Suppressor macrophage treated with lipopolysaccharide for 1 hour (primary cell): ENCODE measurements around the gene TMEM164.

Experiments
- DNase-seq, 3 donors: peaks; one replicate each; pipeline ENCODE4 v3.0.0-alpha.2; 2020 to 2022

Gene TMEM164

DNA sequence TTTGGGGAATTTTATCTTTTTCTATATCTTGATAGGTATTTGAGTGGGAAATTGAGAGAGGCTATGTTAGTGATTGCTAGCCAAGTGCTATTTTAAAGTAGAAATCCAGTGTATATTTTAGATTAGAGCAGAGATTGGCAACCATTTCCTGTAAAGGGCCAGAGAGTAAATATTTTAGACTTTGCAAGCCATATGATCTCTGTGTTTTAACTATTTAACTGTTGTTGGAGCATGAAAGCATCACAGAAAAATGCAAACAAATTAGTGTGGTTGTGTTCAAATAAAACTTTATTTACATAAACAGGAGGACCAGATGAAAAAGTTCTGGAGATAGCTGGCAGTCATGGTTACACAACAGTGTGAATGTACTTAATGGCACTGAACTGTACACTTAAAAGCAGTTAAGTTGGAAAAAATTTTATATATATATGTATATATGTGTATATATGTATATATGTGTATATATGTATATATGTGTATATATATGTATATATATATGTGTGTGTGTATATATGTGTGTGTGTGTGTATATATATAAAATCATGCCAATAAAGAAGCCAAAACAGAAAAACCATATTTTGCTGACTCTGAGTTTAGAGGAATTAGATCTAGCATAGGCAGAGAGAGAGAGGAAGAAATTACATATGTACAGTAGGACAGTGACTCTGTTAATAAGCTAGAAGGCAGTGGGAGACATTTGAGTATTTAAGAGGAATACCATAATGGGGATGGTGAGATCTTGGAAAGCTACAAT is 83.4 kb downstream of the TMEM164 start:
- no peak for DNase-seq

DNA sequence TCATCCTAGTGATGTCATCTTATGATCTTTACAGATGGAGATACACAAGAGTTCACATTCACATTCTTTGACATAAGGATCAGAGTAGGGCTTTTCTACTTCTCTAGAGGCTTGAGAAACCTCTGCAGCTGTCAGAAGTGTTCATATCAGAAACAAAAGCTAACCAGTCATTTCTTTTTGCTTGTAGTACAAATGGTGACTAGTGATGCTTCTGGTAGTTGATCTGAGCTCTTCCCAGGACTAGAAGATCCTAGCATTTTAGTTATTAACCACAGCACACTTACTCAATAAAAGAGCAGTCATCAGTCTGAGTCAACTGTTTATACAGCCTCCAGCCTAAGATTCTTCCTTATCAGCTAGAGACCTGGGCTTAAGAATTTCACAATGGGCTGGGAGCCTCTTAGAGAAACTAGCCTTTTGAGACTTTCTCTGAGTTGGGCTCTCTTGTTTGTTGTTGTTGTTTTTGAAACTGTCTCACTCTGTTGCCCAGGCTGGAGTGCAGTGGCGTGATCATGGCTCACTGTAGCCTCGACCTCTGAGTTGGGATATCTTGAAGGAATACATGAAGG is 84.1 kb downstream of the TMEM164 start:
- DNase-seq: peak; percentile 50 to 80 (median 74)

DNA sequence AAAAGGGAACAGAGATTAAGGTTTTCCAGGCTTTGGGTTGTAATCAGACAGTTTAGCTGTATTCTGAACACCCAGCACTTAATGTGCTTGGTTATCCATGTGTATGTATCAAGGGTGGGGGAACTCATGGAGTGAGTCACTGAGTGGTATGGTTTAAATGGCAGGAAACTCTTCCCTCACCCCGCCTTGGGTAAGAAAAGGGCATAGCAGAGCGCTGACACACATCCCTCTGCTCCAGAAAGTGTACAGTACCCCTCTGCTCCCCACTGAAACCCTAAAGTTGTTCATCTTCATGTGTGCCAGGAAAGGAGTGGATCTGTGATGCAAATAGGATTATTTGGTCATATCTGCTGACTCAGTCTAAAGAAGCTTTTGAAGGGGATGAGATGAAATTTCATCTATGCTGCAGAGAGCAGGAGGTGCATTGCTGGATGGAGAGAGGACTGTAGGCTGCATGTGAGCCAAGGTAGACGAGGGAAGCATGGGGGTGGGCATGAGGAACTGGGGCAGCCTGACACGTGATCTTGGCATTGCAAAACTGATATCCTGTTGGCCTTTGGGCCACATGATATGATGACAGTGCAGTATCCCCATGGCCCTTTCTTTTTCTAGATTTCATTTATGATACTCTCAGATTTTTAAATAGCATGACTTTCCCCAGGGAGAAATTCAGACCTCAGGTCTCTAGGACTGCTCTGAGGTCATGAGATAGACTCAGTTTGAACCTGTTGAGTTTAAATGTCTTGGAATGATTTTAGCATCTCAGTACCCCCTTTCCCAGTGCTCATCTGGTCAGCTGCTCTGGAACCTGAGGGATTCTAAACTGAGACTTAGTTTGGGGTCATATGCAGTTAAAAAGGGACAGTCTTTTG is 84.8 kb downstream of the TMEM164 start:
- peak; percentile 71 to 86 (median 75) for DNase-seq

DNA sequence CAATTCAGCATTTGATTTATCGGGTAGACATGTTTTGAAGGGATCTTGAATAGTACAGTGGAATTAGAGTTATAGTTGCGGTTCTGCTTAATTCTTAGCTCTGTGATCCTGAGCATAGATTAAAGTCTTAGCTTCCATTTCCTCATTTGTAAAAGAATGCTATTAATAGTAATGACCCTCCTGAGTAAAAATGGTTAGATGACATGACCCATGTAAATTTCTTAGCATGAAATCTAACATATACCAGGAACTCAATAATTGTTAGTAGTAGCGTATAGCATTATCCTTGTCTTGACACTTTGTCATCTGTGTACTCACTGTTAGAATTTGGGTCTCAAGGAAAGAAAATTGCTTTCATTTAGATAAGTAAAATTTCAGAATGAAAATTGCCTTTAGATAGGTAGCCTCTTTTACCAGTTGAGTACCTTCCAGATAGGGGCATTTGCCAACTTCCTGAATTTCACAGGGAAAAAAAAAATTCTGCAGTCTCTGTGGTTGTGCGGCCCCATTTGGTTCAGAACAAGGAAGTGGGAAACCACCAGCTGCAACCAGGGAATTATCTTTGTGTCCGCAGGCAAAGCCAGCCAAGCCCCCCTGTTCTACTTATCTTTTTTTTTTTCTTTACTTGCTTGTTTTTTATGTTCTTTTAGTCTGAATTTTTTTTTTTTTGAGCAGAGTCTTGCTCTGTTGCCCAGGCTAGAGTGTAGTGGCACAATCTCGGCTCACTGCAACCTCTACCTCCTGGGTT is 86.9 kb downstream of the TMEM164 start:
- DNase-seq: peak; percentile 73 to 81 (median 77)

DNA sequence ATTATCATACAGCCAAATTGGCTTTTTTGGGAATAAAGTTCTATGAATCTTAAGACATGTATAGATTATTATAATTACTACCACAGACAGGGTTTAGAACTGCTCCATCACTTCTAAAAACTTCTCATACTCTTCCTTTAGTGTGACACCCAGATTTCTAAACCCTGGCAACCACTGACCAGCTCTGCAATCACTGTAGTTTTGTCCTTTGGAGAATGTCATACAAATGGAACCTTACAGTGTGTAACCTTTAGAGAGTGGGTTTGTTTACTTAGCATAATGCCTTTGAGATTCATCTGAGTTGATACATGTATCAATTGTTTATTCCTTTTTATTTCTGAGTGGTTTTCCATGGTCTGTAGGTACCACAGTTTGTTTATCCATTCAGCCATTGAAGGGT is 95.0 kb downstream of the TMEM164 start:
- no peak for DNase-seq

DNA sequence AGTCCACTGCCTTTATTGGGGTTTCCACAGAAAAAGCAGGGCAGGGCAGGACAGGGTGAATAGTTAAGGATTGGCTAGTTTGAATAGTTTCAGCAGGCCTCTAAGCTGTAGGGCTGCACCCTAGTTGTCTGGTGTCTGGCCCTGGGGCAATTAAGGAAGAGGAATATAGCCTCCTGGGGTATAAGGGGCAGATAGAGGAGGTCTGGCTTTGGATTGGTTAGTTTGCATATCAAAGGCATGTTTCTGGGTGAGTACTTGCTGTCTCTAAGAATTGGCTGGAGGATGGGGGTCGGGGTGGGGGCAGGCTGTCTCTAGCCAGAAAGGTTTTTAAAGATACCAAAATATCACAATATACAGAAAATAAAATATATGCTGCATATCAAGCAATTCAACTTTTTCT is 100.4 kb downstream of the TMEM164 start:
- no peak for DNase-seq

DNA sequence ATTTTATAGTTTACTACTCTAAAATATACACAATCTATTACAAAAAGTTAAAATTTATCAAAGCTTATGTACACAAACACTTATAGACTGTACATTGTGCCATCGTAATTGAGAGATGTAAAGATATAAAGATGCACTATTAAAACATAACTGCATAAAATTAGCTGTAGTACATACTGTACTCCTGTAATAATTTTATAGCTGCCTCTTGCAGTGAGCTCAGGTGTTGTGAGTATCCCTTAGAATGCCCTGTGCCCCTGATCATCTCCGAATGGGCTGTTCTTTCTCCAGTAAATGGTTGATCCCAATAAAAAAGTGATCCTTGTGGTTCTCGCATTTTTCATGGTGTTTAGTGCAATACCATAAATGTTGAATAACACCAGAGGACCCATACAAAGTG is 101.2 kb downstream of the TMEM164 start:
- no peak for DNase-seq

DNA sequence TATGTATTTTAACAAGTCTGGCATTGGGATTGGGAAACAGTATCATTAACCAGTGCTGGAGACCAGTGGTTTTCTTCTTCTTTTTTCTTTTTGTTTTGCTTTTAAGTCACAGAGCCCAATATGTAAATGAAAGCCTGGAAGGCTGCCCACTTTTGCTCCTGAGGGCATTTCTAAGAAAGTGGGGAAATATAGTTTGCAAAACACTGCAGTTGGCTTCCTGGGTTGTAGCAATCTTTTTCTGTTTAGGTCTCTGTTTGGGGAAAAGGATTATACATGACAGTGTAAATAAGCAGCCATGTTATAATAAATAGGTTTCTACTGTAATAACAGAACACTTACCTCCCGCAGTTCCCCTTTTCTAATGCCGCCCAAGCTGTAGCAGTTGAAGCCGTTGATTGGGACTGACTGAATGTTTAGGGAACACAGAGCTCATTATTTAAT is 105.5 kb downstream of the TMEM164 start:
- DNase-seq: peak; percentile 45 to 71 (median 62)

DNA sequence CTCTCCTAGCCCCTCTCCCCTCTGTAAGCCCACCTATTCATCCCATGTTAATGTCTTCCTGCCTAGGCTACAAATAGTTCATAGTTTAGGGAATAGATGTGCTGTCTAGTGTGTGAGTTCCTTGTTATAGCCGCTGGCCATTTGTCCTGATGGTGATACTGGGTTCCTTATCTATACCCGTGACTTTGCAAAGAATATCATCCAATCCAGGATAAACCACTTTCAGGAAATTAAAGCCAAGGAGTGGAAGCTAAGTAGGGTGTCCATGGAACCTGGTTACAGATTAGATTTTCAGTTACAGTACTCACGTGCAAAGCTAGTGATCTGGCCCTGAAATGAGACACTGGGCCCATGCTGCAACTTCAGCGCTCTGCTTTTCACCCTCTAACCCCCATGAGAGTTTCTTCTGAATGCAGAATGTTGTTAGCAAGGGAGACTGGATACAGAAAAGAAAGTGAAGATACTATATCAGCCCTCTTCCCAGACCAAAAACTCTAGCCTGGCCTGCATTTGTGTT is 111.4 kb downstream of the TMEM164 start:
- DNase-seq: no peak

DNA sequence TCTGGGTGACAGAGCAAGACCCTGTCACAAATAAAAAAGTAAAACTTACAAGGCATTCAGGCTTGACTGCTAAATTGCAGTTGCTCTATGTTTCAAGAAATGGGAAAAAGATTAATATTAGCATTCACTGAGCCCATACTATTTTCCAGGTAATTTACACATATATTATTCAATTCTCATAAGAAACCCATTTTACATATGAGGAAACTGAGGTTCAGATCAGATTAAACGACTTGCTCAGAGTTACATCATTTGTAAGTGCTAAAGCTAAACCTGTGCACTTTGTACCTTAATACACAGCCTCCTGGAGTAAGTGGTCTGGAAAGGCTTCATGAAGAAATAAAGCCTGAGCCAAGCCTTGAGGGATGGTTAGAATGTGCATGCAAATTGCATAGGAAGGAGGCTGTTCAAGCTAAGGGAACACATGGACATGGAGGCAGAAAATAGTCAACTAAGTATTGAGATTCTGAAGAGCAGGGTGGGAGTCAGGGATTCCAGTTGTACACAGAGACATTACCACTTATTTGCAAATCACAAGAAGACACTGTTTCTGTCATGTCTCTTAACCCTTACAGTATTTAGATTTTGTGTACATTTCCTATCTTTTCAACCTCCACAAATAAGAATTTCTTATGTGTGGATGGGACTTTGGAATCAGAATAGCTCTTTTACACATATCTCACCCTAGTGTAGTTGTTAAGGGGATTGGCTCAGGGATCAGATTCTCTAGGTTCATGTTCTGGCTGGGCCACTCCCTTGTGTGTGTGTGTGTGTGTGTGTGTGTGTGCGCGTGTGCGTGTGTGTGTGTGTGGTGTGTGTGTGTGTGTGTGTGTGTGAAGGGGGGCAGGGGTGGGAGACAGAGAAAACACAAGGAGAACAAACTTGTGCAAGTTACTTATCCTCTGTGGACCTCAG is 113.4 kb downstream of the TMEM164 start:
- no peak for DNase-seq

DNA sequence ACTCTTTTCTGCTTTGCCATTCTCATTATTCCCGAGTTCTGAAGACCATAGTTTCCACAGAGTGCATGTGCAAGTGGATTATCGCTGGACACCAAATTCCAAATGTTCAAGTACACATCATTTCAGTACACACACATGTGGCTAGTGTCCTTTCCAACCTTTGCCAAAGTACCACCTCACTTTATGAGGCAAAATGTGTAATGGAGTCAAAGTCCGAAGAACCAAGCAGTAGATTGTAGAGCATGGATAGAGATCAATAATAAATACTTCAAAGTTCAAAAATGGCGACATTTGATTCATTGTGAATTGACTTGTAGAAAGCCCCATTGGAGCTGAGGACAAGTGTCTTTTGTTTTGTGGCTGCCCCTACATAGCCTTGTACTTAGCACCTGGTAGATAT is 115.6 kb downstream of the TMEM164 start:
- no peak for DNase-seq

DNA sequence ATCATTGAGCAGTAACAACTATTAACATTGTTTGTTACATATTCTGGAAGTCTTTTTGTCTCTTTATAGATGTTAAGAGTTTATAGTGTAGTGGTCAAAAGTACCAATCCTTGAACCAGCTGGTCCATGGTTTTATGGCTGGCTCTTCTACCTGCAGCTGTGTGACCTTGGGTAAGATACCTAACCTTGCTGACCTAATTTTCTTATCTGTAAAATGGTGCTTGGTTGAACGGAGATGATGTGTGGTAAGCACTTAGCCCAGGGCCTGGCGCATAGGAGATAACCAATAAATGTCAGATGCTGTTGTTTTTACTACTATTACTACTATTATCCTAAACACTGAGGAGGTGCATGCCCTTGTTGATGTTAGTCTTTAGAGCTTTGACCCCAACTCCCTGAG is 116.6 kb downstream of the TMEM164 start:
- no peak for DNase-seq

DNA sequence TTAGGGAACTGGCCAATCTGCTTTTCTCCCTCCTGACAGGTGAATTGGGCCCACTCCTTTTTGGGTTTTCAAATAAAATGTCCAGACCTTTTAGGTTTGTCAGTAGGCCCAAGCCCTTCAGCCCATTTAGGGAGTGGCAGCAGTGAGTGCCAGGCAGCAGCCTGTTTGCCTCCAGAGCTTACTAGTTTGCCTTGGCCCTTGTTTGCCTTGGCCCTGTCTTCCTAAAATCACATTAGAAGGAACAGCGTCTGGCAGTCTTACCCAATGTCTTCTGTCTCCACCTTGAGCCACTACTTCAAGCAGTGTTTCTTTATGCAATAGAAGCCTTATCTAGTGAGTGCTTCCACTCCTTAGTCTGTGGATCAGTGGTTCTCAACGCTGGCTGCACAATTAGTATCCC is 117.1 kb downstream of the TMEM164 start:
- DNase-seq: no peak

DNA sequence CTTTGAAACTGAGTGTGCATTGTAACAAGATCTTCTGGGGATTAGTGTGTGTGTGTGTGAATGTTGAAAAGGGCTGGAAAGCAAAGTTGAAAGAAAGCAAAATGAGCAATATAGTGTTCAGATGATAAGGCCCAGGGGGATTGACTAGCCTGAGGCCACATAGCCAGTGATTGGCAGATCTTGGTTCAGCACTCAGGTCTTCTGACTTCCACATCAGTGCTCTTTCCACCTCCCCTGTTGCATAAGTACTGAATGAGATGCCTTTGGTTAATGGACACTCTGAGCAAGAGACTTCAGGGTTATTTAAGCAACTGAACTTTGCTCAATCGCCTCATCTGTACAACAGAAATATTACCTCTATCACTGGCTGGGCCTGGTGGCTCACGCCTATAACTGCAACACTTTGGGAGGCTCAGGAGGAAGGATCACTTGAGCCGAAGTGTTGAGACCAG is 120.4 kb downstream of the TMEM164 start:
- no peak for DNase-seq

DNA sequence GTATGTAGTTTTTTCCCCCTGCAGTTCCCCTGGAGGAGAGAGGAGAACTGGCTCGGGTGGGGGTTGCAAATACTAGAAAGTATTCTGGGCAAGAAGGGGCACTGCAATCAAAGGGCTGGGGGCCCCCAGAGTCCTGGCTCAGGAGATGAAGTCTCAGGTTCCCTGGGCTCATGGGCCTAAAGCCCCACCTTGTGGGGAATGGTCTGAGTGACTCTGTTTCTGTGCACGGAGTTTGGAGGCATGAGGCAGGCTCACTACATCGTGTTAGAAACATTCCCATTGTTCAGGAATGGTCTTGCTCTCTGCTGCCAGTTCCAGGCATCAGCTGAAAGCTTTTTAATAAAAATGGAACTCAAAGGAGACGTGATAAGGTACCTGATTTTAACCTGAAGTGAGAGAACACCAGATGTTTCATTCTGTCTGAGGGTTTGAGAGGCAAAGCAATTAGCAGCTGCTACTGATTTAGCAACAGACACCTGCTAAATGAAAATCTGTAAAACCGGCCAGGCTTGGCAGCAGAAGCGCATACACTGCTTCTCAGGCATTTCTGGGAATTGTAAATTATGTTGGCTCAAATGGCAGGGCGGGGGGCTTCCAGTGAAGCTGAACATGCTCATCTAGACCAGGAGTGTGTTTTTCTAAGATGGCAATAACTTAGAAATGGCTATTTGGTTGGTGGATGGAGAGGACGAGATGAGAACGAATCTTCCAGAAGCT is 122.7 kb downstream of the TMEM164 start:
- no peak for DNase-seq

DNA sequence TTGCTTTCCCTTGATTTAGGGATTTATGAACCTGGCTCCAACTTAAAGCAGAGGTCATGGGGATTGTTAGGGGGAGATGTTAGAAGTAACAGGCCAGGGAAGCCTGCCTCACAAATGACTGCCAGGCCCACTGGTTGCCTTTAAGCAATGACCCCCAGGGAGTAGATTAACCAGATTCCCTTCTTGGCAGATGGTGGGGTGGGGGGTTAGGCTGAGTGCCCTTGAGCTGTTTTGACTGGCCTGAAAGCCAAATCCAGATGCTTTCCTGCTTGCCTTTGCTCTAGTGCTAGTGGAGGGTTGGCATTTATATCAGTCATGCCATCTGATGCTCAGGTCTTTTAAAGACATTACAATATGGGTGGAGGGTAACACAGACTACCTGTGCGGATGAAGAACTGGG is 128.1 kb downstream of the TMEM164 start:
- DNase-seq: no peak

DNA sequence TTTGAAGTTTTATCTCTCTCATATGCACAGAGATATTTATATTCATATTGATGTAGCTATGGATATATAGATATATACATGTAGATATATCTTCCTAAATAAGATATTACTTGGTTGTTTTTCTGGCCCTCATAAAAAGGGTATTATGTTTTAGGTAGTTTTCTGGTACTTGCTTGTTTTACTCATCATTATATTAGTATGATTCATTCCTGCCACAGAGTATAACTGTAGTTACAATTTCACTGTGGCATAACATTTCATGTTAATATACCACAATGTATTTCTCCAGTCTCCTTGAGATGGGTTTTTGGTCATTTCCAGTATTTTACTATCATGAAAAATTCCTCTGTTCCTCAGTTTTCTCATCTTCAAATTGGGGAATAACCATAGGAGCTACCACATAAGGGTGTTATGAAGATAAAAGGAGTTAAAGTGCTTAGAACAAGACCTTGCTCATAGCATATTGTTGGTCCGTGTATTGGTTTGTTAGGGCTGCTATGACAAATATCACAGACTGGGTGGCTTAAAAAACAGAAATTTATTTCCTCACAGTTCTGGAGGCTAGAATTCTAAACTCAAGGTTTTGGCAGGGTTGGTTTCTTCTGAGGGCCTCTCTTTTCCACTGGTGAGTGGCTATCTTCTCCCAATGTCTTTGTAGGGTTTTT is 129.7 kb downstream of the TMEM164 start:
- no peak for DNase-seq

DNA sequence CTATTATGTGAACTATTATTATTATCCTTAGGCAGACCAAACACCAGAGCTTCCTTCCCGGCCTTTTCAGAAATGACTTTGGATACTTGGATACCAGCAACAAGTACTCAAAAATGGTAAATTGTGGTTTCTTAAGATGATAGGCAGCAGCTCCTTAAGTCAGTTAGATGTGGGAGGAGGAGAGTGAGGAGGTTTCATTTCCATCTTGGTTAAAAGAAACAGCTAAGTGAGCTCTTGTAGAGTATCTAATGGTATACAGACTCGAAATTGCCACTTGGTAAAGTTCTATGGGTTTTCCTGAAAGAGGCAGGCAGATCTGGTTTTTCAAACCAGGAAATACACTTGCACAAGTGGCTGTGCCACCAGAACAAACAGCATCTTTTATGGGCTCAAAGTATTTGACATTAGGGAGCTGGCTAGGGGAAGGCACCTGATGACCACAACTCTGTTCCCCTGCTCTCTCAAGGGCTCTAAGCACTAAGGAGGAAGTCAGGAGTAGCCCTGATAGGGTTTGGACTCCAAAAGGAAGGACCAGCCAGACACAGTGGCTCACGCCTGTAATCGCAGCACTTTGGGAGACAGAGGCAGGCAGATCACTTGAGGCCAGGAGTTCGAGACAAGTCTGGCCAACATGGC is 130.9 kb downstream of the TMEM164 start:
- no peak for DNase-seq

DNA sequence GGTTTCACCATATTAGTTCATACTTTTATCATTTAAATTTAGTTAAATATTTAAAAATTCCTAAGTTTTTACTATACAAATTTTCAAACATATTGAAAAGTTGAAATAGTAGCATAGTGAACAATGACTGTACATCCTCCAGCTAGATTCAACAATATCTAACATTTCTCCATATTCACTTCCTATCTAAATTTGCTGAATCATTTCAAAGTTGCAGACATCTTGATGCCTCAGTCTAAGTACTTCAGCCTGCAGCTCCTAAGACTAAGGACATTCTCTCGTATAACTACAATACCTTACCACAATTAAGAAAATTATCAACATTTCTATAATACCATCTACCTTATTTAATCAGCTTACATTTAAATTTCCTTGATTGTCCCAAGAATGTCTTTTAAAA is 132.7 kb downstream of the TMEM164 start:
- peak in 2 of 3 donors; percentile 25 to 26 for DNase-seq

DNA sequence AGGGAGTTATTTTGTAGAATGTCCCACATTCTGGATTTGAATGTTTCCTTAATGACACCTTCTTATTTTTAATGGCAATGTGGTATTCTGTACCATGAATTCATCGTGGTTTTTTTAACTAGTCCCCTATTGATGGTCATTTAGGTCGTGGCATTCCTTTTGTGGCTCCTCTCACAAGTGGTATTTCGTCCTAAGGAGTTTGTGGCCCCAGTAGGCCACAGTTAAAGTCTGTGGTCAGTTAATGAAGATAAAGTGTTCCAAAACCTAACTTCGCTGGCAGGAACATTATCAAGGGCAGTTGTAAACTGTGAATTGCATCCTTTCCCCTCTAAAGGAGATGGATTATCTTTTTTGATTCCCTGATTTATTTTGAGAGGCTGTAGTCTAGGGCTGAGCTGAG is 133.2 kb downstream of the TMEM164 start:
- DNase-seq: no peak
